HFFc6 (cell line): Measurements from ENCODE around the gene COQ8A. TPM values are rescaled to one million over a fixed set of nuclear protein-coding genes. Genes with fewer than 3 reads are reported as not detected.

Experiments used
- DNase-seq: peaks from one replicate; pipeline ENCODE4 v3.0.0-alpha.2; 2018
- H3K27ac Mint-ChIP-seq: 2 replicates; pipeline ENCODE4 v1.8.0; 2020; ENCODE audit warnings: mild to moderate bottlenecking, mixed read lengths
- H3K27me3 Mint-ChIP-seq: 2 replicates; pipeline ENCODE4 v1.8.0; 2021; ENCODE audit warnings: mild to moderate bottlenecking, moderate library complexity, mixed read lengths; ENCODE audit not compliant: insufficient read depth
- H3K36me3 Mint-ChIP-seq: 2 replicates; pipeline ENCODE4 v1.8.0; 2021; ENCODE audit warnings: low read depth, mixed read lengths
- H3K4me1 Mint-ChIP-seq: 2 replicates; pipeline ENCODE4 v1.8.0; 2020; ENCODE audit warnings: low read depth, mixed read lengths
- H3K4me3 Mint-ChIP-seq: 2 replicates; pipeline ENCODE4 v1.8.0; 2020; ENCODE audit warnings: mild to moderate bottlenecking, moderate library complexity, mixed read lengths
- H3K9me3 Mint-ChIP-seq: 2 replicates; pipeline ENCODE4 v1.8.0; 2020; ENCODE audit warnings: mild to moderate bottlenecking, mixed read lengths
- total RNA-seq, 6 experiments: library from RNA; stranded (reverse); fragmentation: NEBNext Ultra II Directional; extraction: Animal tissue kit (Norgen Biotek cat#: 25700); gene quantifications; 2 replicates in 1 of 6; 3 replicates in 5 of 6; pipeline ENCODE4 v1.2.3, GENCODE V29; 2021
- TF ChIP-seq, protein P1 (sequence below): fragments of 200-600 bp; sonication (generic); IDR thresholded peaks from 2 replicates; pipeline ENCODE4 v1.5.0; 2021; ENCODE audit warnings: antibody characterized with exemption, mild to moderate bottlenecking

Gene COQ8A
- total RNA-seq, 6 experiments from 2014 or later = 4.1 to 8.1 (median 4.9) TPM

GRCh38 chr1:226980565-226981385, 40.7 kb downstream of the COQ8A start:
- Mint-ChIP-seq H3K4me1 (no peaks in the 10 kb centered on the region), H3K9me3 (no peaks in the 10 kb centered on the region), H3K27ac (no peak overlapping the region), H3K27me3 (peaks cover 4% of the 10 kb centered on the region; the same call in 1 of the 2 replicates), H3K4me3 (no peak overlapping the region), H3K36me3 (no peaks in the 10 kb centered on the region)
- TF ChIP-seq, protein P1, sequence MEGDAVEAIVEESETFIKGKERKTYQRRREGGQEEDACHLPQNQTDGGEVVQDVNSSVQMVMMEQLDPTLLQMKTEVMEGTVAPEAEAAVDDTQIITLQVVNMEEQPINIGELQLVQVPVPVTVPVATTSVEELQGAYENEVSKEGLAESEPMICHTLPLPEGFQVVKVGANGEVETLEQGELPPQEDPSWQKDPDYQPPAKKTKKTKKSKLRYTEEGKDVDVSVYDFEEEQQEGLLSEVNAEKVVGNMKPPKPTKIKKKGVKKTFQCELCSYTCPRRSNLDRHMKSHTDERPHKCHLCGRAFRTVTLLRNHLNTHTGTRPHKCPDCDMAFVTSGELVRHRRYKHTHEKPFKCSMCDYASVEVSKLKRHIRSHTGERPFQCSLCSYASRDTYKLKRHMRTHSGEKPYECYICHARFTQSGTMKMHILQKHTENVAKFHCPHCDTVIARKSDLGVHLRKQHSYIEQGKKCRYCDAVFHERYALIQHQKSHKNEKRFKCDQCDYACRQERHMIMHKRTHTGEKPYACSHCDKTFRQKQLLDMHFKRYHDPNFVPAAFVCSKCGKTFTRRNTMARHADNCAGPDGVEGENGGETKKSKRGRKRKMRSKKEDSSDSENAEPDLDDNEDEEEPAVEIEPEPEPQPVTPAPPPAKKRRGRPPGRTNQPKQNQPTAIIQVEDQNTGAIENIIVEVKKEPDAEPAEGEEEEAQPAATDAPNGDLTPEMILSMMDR = no peak
- DNase-seq = no peak

DNA sequence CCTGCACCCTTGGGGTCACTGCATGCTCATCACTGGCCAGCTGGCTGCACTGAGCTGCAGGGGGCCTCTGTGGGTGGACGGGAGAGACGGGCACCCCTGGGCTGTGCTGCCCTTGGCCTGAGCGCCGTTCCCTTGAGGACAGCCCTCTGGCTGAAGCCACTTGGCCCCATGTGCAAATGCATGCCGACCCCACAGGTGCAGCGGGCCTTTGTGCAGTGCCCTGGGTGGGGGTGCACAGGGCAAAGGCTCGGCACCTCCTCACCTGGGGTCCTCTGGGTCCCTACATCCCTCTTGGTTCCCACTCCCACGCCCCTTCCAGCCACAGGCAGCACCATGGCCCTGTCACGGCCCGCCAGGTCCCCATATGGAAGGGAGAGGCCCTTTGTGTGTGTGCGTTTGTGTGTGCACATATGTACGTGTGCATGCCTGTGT, 41.3 kb downstream of the COQ8A start:
- H3K4me3 Mint-ChIP-seq = no peak overlapping the region
- no peaks in the 10 kb centered on the region for H3K9me3 Mint-ChIP-seq
- peaks cover 5% of the 10 kb centered on the region; the same call in 1 of the 2 replicates for H3K27me3 Mint-ChIP-seq
- H3K36me3 Mint-ChIP-seq = peaks cover 4% of the 10 kb centered on the region; the same call in 1 of the 2 replicates
- H3K27ac Mint-ChIP-seq = no peak overlapping the region
- DNase-seq = no peak
- TF ChIP-seq, protein P1 = no peak
- no peaks in the 10 kb centered on the region for H3K4me1 Mint-ChIP-seq

DNA sequence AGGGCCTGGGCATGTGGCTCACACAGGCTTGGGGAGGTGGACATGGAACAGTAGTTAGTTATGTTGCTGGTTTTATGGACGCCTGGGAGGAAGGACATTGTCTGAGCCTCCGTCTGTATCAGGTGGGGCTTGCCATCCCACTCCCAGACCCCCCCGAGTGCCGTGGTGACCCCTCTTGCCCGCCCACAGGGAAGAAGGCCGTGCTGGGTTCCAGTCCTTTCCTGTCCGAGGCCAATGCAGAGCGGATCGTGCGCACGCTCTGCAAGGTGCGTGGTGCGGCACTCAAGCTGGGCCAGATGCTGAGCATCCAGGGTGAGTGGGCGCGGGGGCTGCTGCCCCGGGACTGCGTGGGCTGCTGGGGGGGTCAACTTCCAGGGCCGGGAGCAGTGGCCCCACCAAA, 41.7 kb downstream of the COQ8A start:
- Mint-ChIP-seq H3K4me3 (no peak overlapping the region), H3K27ac (no peak overlapping the region), H3K27me3 (peaks cover 5% of the 10 kb centered on the region; the same call in 1 of the 2 replicates), H3K9me3 (no peaks in the 10 kb centered on the region), H3K4me1 (no peaks in the 10 kb centered on the region), H3K36me3 (peaks cover 8% of the 10 kb centered on the region; the same call in 1 of the 2 replicates)
- no peak for DNase-seq
- TF ChIP-seq, protein P1 = no peak

- TF ChIP-seq, protein P1 = no peak
- peaks cover 5% of the 10 kb centered on the region; the same call in 1 of the 2 replicates for H3K27me3 Mint-ChIP-seq
Measured at GRCh38 chr1:226982451-226983177, 42.5 kb downstream of the COQ8A start.

DNA sequence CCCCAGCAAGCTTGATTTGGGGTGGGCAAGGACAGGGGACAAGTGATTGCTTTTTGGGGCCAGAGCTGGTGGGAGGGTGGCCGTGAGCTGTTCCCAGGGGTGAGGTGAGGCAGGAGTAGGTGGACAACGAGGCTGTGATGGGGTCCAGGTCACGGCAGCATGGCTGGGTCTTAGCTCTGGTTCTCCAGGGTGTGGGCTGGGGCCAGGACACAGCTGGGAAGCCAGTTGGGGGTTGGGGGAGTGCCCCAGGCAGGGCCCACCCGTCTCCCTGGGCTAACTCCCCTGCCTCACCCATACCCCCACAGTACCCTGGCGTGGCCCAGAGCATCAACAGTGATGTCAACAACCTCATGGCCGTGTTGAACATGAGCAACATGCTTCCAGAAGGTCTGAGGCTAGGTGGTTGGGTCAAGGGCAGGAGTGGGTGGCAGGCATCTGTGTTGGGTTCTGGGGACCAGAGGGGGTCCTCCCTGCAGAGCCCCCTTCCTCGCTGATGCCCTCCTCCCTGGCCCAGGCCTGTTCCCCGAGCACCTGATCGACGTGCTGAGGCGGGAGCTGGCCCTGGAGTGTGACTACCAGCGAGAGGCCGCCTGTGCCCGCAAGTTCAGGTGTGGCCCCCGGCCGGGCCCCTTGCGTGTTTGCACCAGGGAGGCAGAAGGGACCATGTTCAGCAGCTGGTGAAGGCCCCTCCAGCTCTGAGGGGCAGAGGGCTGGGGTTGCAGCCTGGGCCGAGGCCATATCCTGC, 43.3 kb downstream of the COQ8A start:
- no peak overlapping the region for H3K4me3 Mint-ChIP-seq

More at GRCh38 chr1:226982451-226983177, 42.5 kb downstream of the COQ8A start:
- Mint-ChIP-seq H3K36me3 (peaks cover 16% of the 10 kb centered on the region), H3K27ac (no peak overlapping the region), H3K4me3 (no peak overlapping the region), H3K4me1 (no peaks in the 10 kb centered on the region), H3K9me3 (no peaks in the 10 kb centered on the region)
- no peak for DNase-seq

More for the DNA sequence above, 43.3 kb downstream of the COQ8A start:
- H3K36me3 Mint-ChIP-seq = peaks cover 22% of the 10 kb centered on the region
- DNase-seq = no peak
- H3K9me3 Mint-ChIP-seq = no peaks in the 10 kb centered on the region
- no peak overlapping the region for H3K27ac Mint-ChIP-seq
- H3K4me1 Mint-ChIP-seq = no peaks in the 10 kb centered on the region
- TF ChIP-seq, protein P1 = no peak
- peaks cover 5% of the 10 kb centered on the region; the same call in 1 of the 2 replicates for H3K27me3 Mint-ChIP-seq
